ENCODE data around the gene ENDOV. TPM values are rescaled to one million over a fixed set of nuclear protein-coding genes. Genes with fewer than 3 reads are reported as not detected.

Gene ENDOV
- total RNA-seq, 4 donors from 2014 or later: 12.4 to 17.7 (median 15.4) TPM

DNA sequence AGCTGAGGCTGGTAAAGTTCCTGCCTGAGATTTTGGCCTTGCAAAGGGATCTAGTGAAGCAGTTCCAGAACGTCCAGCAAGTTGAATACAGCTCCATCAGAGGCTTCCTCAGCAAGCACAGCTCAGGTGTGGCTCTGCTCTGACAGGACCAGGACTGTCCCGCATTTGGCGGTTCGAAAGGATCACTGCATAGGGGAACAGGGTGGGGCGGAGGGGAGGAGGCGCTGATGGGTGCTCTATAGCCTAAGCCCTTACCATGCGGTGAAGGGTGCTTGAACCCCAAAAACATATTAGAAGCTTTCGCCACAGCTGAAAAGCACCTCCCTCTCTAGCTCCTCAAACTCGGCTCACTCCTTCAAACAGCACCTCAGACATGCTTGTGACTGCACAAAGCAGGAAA, 29.9 kb upstream of the ENDOV start:
- Histone ChIP-seq H3K27me3 (no peaks in the 10 kb centered on the region), H3K4me1 (no peaks in the 10 kb centered on the region), H3K27ac (no peak overlapping the region), H3K9me3 (no peaks in the 10 kb centered on the region), H3K4me3 (no peak overlapping the region), H3K36me3 (peaks cover 0 to 100% of the 10 kb centered on the region in 2 donors)
- no peak for TF ChIP-seq EP300 (IDR thresholded peaks at IDR 0.05)
- TF ChIP-seq POLR2AphosphoS5 (IDR thresholded peaks at IDR 0.05): no peak
- TF ChIP-seq POLR2A (IDR thresholded peaks at IDR 0.05): no peak
- TF ChIP-seq, protein P1, sequence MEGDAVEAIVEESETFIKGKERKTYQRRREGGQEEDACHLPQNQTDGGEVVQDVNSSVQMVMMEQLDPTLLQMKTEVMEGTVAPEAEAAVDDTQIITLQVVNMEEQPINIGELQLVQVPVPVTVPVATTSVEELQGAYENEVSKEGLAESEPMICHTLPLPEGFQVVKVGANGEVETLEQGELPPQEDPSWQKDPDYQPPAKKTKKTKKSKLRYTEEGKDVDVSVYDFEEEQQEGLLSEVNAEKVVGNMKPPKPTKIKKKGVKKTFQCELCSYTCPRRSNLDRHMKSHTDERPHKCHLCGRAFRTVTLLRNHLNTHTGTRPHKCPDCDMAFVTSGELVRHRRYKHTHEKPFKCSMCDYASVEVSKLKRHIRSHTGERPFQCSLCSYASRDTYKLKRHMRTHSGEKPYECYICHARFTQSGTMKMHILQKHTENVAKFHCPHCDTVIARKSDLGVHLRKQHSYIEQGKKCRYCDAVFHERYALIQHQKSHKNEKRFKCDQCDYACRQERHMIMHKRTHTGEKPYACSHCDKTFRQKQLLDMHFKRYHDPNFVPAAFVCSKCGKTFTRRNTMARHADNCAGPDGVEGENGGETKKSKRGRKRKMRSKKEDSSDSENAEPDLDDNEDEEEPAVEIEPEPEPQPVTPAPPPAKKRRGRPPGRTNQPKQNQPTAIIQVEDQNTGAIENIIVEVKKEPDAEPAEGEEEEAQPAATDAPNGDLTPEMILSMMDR (IDR thresholded peaks at IDR 0.05): no peak
- 85 to 88% methylated on average over 6 to 8 of the region's 9 CpGs for WGBS, 2 donors (ENCODE audit: low coverage in 1 of 2)
- no peak for ATAC-seq

DNA sequence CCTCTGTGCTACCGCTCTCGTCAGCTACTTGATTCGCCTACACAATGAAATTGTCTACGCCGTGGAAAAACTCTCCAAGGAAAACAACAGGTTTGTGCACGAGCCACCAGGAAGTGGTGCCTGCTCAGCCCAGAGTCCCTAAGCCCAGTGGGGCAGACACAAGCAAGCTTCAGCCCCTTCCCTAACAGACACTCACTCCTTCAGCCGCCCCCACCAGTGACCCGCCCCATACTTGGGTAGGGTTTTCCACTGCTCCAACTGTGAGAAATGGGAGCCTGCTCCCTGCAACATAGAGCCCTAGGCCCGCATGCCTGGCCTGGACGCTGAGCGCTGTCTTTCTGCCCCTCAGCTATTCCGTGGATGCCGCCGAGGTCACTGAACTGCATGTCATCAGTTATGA, 28.6 kb upstream of the ENDOV start:
- H3K27ac ChIP-seq: no peak overlapping the region
- ATAC-seq: no peak
- WGBS, 2 donors (ENCODE audit: low coverage in 1 of 2): 83 to 90% methylated on average over 2 to 6 of the region's 14 CpGs

DNA sequence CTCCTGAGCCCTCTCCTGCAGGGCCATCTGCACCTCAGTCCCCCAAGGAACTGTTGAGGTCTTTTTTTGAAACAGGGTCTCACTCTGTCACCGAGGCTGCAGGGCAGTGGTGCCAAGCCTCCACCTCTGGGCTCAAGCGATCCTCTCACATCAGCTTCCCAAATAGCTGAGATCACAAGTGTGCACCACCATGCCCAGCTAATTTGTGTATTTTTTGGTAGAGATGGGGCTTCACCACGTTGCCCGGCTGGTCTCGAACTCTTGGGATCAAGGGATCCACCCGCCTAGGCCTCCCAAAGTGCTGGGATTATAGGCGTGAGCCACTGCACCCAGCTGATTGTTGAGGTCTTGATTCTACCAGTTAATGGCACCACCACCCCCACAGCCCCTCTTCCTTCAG, 27.9 kb upstream of the ENDOV start:
- WGBS, 2 donors (ENCODE audit: low coverage in 1 of 2): 89% methylated on average over 5 of the region's 7 CpGs; no CpG with 5 or more reads in 1 of the 2 donors
- no peaks in the 10 kb centered on the region for H3K27me3 ChIP-seq
- H3K27ac ChIP-seq: no peak overlapping the region
- no peak for ATAC-seq
- H3K4me1 ChIP-seq: no peaks in the 10 kb centered on the region
- no peak overlapping the region for H3K4me3 ChIP-seq
- no peaks in the 10 kb centered on the region for H3K9me3 ChIP-seq
- H3K36me3 ChIP-seq: peaks cover 0 to 100% of the 10 kb centered on the region in 2 donors
- TF ChIP-seq POLR2AphosphoS5 (IDR thresholded peaks at IDR 0.05) (no peak), POLR2A (IDR thresholded peaks at IDR 0.05) (no peak), EP300 (IDR thresholded peaks at IDR 0.05) (no peak)
- TF ChIP-seq, protein P1 (IDR thresholded peaks at IDR 0.05): no peak

More for the DNA sequence above, 28.6 kb upstream of the ENDOV start:
- TF ChIP-seq POLR2A (IDR thresholded peaks at IDR 0.05) (no peak), POLR2AphosphoS5 (IDR thresholded peaks at IDR 0.05) (no peak), EP300 (IDR thresholded peaks at IDR 0.05) (no peak)
- TF ChIP-seq, protein P1 (IDR thresholded peaks at IDR 0.05): no peak
- peaks cover 0 to 100% of the 10 kb centered on the region in 2 donors for H3K36me3 ChIP-seq
- H3K27me3 ChIP-seq: no peaks in the 10 kb centered on the region
- no peaks in the 10 kb centered on the region for H3K9me3 ChIP-seq
- no peak overlapping the region for H3K4me3 ChIP-seq
- no peaks in the 10 kb centered on the region for H3K4me1 ChIP-seq

DNA sequence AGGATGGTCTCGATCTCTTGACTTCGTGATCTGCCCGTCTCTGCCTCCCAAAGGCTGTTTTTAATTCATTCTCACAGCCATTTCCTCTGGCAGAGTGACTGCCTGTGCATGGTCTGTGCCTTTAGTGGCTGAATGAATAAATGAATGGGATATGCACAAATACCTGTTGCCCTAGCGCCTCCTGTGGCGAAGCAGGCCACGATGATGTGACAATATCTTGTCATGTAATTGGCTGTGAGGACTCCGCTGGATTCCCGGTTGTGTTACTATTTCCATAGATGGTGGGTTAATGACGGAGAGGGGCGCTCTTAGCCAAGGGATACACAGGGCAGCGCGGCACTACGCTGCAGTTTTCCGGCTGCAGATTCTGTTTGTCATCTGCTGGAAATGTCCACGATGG, 26.8 kb upstream of the ENDOV start:
- TF ChIP-seq POLR2AphosphoS5 (IDR thresholded peaks at IDR 0.05): no peak
- TF ChIP-seq, protein P1 (IDR thresholded peaks at IDR 0.05): no peak
- H3K4me1 ChIP-seq: no peaks in the 10 kb centered on the region
- no peaks in the 10 kb centered on the region for H3K27me3 ChIP-seq
- H3K9me3 ChIP-seq: no peaks in the 10 kb centered on the region
- H3K27ac ChIP-seq: no peak overlapping the region
- WGBS, 2 donors (ENCODE audit: low coverage in 1 of 2): 78 to 96% methylated on average over 8 to 12 of the region's 15 CpGs
- H3K4me3 ChIP-seq: no peak overlapping the region
- ATAC-seq: no peak
- H3K36me3 ChIP-seq: peaks cover 0 to 100% of the 10 kb centered on the region in 2 donors

DNA sequence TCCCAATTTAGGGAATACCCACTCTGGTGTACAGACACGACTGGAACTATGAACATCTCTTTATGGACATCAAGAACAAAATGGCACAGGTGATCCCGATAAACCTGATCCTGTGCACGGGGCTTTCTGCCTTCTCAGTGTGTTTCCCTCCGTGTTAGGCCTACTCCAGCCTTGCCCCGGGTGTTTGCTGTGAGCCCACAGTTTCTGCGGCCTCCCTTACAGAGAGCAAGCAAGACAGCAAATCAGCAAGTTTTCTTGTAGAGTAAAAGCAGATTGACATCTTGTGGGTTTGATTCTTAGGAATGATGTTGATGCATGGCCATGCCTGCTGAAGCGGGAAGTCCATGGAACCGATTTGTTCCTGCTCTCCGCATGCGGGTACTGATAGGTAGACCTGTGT, 26.4 kb upstream of the ENDOV start:
- TF ChIP-seq POLR2A (IDR thresholded peaks at IDR 0.05) (no peak), POLR2AphosphoS5 (IDR thresholded peaks at IDR 0.05) (no peak)
- peaks cover 0 to 100% of the 10 kb centered on the region in 2 donors for H3K36me3 ChIP-seq

More for the DNA sequence above, 26.4 kb upstream of the ENDOV start:
- Histone ChIP-seq H3K4me1 (no peaks in the 10 kb centered on the region), H3K27ac (no peak overlapping the region), H3K27me3 (no peaks in the 10 kb centered on the region), H3K4me3 (no peak overlapping the region), H3K9me3 (no peaks in the 10 kb centered on the region)
- no peak for ATAC-seq
- 85 to 91% methylated on average over 6 to 7 of the region's 10 CpGs for WGBS, 2 donors (ENCODE audit: low coverage in 1 of 2)
